Prostate gland (tissue), 2 donors: Measurements from ENCODE around the gene COMT.

ENCODE experiments used
- POLR2A ChIP-seq: fragments of 450-650 bp; IDR thresholded peaks from one replicate; pipeline ENCODE4 v1.6.1; 2016; ENCODE audit warnings: antibody characterized with exemption, mild to moderate bottlenecking
- POLR2AphosphoS5 ChIP-seq: sonication (generic); formaldehyde crosslinking; IDR thresholded peaks from one replicate; pipeline ENCODE4 v1.6.1; 2017; ENCODE audit warnings: antibody characterized with exemption
- TF ChIP-seq, protein P1 (sequence below), 4 experiments: fragments of 200-600 bp in 2 of 4; fragments of 450-650 bp in 2 of 4; sonication (generic) in 2 of 4; IDR thresholded peaks; 1 replicate in 3 of 4; 2 replicates in 1 of 4; pipeline ENCODE4 v1.5.1; 2016 to 2019; ENCODE audit warnings: antibody characterized with exemption in 4 of 4, mild to moderate bottlenecking in 2 of 4, moderate library complexity in 2 of 4

DNA sequence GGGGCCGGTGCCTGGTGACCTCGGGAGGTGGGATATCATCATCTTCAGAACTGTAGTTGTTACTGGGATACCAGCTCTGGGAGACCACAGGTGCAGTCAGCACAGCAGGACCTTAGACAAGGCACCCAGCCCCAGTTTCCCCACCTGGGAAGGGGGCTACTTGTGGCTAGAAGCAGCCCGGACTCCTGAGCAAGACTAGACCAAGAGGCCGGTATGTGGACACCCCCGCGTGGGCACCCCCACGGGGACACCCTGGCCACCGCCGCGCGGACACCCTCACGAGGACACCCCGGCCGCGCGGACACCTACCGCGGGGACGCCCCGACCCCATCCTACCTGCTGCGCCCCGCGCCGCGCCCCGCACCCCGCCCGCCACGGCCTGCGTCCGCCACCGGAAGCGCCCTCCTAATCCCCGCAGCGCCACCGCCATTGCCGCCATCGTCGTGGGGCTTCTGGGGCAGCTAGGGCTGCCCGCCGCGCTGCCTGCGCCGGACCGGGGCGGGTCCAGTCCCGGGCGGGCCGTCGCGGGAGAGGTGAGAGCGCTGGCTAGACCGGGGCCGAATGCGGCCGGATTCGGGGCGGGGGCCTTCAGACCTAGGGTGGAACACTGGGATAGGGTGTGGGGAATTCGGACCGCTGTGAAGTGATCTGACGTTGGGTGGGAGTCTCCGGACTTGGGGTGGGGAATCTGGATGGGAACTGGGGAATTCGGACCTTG, at the start of gene COMT, which contains the start of gene TXNRD2:
- TF ChIP-seq POLR2A, result peak; percentile 43
- TF ChIP-seq POLR2AphosphoS5, result no peak
- TF ChIP-seq, protein P1, sequence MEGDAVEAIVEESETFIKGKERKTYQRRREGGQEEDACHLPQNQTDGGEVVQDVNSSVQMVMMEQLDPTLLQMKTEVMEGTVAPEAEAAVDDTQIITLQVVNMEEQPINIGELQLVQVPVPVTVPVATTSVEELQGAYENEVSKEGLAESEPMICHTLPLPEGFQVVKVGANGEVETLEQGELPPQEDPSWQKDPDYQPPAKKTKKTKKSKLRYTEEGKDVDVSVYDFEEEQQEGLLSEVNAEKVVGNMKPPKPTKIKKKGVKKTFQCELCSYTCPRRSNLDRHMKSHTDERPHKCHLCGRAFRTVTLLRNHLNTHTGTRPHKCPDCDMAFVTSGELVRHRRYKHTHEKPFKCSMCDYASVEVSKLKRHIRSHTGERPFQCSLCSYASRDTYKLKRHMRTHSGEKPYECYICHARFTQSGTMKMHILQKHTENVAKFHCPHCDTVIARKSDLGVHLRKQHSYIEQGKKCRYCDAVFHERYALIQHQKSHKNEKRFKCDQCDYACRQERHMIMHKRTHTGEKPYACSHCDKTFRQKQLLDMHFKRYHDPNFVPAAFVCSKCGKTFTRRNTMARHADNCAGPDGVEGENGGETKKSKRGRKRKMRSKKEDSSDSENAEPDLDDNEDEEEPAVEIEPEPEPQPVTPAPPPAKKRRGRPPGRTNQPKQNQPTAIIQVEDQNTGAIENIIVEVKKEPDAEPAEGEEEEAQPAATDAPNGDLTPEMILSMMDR (IDR thresholded peaks at IDR 0.05), result no peak
